Stimulated activated CD4-positive, alpha-beta T cell treated with anti-CD3 and anti-CD28 coated beads, Interleukin-4, amount 100 ng/mL, for 1 hour (primary cell): ENCODE data around the gene KMT5C.

ENCODE experiments used
- DNase-seq: peaks from one replicate; pipeline ENCODE4 v3.0.0-alpha.2; 2020

The KMT5C gene

DNA sequence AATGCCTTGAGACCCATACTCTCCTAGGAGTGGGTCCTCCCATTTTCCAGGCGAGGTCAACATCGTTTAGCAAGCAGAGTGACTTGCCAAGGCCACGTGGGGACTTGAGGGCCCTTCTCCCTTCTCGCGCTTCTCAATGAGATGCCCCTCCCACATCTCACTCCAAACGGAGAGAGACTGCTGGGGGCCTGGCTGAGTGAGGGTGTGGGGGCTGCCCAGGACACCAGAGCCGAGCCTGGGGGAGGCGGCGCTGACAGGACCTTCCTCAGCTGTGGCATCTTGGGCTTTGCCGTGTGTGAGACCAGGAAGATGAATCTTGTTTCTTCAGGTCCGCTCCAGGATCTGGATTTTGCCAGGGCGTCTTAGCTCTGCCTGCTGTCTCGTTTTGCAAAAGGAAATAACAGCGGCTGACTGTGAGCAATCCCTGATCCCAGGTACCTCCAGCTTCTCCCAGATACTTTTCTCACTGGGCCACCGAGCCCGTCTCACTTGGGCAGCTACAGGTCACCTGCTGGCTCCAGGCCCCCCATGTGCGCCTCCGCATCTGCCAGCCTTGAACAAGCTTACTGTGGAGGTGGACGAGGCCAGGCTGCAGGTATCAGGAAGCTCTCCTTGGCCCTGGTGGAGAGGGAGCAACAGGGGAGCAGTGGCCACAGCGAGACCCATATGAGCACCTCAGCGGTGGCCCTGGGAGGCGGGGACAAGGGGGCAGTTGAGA is 8.8 kb downstream of the KMT5C start:
- no peak for DNase-seq

DNA sequence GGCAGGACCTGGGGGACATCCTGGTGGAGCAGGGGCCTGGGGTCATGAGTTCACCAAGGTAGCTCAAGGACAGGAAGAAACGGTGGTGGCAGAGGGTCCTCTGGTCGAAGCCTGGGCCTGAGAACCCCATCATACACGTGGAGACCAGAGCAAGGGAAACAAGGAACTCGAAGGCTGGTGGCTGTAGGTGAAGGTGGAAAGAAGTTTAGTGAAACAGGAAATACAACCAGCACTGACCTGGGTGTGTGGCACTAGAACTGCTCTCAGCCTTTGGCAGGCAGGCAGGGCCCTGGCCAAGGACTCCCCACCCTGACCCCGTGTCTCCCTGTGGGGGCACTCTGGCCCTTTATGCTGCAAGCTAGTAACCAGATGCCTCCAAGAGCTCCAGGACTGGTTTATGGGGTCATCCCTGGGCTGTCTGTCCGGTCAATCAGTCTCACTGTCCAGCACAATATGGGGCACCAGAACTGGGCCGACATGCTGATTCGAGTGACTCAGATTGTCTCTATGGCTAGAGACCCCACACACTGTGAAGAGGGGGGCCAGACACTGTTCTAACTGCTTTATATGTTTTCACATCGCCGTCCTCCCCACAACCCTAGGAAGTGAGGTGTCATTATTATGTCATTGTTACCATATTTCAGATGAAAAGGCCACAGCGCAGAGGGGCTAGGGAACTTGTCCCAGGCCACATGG is 11.1 kb downstream of the KMT5C start:
- DNase-seq = no peak

DNA sequence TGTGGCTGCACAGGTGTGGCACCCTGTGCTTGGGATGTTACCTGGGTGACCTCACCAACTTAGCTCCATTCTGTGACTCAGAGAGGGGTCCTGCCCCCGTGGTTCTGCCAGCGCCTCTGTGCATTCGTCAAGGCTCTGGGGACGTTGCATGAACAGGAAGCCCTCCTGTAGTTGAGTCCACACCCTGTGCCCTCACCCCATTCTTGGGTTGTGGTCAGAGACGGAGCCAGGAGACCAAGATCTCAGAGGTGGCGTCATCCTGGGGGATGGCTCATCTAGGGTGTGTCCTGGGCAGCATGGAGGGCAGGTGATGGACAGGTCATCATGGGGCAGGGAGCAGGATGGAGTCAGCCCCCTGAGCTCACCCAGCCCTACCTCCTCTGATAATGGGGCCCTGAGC is 12.4 kb downstream of the KMT5C start:
- no peak for DNase-seq

DNA sequence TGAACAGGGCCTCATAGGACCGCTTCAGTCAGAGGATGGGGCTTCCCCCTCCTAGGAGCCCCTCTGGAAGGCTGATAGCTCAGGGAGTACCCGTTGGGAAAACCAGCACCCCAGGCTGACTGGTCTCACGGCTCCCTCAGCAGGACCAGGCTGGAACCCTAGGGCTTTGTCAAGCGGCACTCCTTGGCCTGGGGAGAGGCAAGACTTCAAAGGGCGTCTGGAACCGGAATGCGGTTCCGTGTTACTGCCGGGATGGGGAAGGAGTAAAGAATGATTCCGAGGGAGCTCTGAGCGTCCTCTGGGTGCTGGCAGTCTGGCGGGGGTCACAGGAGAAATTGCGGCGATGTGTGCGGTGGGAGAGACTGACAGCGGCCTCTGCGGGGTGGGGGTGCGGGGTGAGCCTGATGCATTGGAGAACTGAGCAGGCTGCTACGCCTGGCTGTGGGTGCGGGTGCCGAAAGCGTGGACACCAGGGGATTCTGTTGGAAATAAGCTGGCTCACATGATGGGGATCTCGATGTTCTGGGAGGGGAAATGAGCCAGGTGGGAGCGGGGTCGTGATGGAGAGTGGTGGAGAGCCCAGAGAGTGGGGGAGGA is 13.0 kb downstream of the KMT5C start:
- no peak for DNase-seq

DNA sequence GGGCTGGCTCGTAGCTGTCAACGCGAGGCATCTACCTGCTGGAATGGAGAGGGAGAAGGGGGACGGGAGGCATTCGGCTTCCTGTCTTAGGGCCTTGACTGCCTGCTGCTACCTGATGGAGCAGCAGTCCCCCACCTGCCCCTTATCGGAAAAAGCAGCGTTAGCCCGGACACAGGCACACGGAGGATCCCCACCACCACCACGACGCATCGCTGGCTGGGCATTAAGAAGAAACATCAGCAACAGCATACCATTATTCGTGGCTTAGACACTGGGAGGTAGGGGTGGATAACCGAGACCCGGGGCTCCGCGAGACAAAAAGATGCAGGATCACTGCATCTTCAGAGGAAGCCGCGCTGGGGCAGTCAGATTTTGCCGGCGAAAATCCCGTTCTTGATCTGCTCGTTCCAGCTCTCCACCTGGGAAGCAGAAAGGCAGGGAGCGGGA is 13.7 kb downstream of the KMT5C start:
- DNase-seq = no peak

DNA sequence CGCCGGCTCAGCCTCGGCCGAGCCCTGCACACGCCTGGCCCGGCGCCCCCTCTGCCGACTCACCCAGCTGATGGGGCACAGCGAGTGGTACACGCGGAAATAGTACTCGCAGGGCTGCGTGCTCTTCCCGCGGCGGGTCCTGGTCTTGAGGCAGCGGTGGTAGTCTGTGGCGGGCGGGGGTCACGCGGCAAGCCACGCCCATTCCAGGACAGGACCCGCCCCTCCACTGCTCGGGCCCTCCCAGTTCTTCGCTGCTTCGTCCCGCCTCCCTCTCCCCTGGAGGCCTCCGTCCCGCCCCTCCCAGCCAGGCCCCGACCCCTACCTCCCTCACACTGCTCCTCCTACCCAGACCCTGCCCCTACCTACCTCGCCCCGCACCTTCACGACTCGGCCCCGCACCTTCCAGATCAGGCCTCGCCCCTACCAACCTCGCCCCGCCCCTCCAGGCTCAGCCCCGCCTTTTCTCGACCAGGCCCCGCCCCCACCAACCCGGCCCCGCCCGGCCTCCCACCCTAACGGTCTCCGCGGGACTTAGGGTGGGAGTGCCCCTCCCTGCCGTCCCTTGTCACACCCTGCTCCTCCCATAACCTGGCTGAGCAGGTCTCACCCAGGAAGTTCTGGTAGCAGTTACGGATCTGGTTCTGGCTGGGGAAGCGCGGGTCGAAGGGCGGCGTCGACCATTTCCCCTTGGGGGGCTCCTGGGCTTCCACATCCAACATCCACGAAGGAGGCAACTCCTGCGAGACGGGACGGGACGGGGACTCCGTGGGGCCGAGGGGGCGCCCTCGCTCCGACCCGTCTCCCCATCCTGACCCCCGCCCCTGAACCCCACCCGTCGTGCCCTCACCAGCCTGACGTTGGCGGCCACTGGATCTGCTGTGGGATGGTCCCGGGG is 14.4 kb downstream of the KMT5C start:
- peak; percentile 65 for DNase-seq

DNA sequence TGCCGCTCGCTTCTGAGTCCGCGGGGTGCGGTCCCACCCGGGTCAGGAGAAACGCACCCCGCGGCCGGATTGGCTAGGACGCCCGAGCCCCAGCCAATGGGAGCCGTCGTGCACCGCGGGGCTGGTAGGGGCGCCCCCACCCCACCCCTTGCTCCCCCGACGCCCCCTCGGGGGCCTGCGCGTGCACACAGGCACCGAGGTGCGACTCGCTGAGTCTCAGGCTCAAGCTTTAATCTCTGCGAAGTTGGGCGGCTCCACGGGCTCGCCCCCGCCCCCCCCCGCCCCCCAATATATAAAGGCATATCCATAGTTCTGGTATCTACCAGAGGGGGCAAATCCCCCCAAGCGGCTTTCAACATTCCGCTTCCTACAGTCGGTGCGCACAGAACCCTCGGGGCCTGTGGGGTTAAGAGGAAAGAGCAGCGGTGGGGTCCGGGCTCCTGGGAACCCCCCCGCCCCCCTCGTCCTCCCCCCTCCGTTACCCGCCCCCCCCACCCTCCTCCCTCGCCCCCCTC is 15.1 kb downstream of the KMT5C start, which contains the start of gene COX6B2:
TSS of gene COX6B2 (minus strand) at position 22 of the 515 bp plus-strand sequence. CDS start 198 bp downstream, outside the sequence.
- no peak for DNase-seq

DNA sequence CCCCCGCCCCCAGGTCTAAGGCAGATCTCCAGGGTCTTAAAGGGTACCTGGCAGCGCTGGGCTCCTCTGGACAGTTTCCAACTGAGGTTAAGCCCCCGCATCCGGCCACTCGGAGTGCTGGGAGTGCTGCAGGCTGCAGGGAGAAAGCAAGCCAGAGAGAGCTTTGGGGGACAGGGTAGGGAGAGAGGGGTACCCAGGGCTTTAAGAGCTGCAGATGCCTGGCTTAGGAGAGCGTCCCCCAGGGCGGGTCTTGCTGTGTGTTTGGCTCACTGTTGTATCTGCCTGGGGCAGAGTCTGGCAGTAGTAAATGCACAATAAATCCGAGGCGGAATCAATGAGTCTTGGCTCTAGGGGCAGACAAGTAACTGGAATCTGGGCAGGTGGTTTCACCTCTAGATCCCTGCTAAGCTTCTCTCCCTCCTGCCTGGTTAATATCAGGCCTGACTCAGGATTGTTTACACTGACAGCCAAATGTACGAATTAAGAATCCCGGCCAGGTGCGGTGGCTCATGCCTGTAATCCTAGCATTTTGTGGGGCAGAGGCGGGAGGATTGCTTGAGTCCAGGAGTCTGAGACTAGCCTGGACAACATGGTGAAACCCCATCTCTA is 15.6 kb downstream of the KMT5C start:
- no peak for DNase-seq

DNA sequence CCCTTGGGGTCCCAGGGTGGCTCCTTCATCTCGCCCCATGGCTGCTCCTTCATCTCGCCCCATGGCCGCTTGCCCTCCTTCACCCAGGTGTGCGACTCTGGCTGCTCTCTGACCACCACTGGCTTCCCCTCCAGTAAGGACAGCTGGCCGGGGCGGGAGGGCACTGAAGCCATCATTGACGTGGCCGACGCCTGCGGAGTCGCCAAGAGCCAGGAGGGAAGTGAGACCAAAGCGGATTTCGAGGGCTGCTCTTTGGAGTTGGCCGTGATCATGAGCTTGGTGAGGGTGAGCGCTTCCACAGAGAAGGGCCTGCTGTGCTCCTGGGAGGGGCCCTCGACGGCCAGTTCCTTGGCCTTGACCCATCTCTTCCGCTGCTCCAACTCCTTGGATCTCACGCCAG is 18.8 kb downstream of the KMT5C start:
- DNase-seq = no peak

DNA sequence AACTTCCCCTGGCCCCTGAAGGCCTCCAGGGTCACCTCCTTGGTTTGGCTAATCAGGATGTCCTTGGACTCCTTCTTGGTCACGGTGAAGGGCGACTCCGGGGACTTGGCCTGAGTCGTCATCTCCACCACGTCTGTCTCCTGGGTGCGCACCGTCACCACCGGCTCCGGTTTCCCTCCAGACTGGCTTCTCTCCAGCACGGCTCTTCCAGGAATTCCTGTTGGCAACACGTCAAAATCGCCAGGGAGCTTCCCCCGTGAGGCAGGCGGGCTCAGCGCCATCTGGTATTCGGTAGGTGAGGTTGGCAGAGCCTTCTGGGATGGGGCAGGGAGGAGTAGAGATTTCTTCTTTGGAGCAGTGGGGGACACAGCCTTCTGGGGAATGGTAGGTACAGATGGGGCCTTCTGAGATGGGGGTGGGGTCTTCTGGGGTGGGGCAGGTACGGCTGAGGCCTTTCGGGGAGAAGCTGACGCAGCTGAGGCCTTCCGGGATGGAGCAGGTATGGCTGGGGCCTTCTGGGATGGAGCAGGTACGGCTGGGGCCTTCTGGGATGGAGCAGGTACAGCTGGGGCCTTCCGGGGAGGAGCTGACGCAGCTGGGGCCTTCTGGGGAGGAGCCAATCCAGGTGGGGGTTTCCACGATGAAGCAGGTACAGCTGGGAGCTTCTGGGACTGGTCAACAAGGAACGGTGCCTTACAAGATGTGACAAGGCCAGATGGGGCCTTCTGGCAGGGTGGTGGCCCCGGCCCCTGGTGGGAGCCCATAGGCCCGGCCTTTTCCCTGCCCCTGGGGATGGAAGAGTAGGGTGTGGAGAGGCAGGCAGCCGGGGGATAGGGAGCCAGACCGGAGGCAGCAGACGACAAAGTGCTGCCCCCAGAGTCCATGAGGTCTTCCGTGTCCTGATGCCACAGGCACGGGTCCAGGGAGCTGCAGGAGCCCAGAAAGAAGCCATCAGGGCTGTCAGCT is 19.6 kb downstream of the KMT5C start:
- DNase-seq = no peak

DNA sequence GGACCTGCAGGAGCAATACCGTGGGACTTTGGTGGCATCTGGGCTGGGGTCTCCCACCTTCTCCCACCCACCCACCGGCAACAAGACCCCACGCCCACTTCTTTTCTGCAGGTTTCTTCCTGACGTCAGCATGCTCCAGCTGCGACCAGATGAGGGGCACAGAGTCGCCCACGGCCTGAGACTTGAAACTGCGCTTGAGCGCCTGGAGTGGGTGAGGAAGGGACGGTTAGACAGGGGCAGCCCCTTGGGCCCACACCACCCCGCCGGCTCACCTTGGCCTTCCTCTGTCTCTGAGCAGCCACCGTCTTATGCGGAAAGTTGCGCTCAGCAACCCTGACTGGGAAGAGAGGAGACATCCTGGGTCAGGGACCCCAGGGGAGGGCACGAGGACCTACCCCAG is 21.2 kb downstream of the KMT5C start:
- no peak for DNase-seq

DNA sequence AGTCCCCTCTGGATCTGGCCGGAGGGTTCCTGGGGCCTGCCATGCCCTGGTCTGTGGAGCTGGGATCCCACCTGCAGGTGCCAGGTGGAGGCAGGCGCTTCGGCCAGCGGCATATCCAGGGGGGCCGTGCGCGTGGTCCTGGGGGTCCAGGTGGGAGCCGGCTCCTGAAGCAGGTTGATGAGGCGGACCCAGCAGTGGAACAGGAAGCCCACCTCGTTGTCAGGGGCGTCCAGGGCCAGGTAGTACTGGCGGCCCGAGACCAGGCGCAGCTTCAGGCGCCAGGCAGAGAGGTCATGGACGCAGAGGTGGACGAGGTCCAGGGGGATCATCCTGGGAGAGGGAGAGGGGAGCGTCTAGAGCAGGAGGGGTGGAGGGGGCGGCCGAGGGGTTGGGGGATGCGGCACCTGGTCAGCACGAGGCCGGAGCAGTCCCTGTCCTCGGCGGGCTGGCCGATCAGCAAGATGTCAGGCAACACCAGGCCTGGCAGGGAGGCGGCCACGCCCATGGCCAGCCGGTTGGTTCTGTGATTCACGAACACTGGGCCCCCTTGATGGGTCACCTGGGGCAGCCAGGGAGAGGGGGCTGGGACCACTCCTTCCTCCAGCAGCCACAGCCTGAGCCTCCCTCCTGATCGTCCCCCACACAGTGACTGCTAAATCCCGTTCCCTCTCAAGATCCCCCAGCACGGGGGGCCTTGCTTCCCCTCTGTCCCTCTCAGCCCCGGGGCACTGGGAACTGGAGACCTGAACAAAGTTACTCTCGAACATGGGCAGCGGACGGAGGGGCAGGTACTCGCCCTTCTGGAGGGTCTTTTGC is 22.7 kb downstream of the KMT5C start:
- no peak for DNase-seq

DNA sequence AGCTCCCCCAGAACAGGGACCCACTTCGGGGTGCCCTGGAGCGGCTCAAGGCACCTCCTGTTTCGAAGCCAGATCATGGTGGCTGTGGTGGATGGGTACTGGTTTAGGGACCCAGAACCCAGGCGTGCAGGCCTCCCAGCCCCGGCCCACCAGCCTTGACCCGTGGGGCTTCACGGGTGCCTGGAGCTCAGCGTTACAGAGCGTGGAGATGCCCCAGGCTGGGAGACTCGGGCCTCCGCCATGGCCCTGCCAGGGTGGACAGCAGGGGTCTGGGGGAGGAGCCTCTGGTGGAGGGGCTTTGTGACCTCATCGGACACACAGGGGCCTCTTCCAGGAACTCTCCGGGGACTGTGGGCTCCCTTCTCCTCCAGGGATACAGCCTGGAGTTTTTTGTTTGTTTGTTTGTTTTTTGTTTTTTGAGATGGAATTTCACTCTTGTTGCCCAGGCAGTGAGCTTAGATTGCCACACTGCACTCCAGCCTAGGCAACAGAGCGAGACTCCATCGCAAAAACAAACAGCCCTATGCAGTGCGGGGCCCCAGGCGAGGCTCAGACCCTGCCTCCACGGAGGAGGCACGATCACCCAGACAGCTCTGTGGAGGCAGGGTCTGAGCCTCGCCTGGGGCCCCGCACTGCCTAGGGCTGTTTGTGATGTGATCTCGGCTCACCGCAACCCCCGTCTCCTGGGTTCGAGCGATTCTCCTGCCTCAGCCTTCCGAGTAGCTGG is 23.5 kb downstream of the KMT5C start, which contains the start of gene GARIN5B:
TSS of gene GARIN5B (minus strand) at position 271 of the 727 bp plus-strand sequence. CDS start at position 77, 194 bp downstream.
- no peak for DNase-seq

DNA sequence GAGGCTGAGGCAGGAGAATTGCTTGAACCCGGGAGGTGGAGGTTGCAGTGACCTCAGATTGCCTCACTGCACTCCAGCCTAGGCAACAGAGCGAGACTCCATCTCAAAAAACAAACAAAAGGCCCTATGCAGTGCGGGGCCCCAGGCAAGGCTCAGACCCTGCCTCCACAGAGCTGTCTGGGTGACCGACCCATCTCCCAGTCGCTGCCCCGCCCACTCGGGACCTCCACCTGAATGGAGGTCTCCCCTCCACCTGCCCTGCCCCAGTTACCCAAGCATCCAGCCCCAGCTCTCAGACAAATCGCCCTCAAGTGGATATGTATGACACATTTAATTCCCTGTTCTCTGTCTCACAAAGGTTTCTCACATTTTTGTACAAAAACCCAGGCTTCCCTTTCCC is 25.6 kb downstream of the KMT5C start:
- DNase-seq = no peak

DNA sequence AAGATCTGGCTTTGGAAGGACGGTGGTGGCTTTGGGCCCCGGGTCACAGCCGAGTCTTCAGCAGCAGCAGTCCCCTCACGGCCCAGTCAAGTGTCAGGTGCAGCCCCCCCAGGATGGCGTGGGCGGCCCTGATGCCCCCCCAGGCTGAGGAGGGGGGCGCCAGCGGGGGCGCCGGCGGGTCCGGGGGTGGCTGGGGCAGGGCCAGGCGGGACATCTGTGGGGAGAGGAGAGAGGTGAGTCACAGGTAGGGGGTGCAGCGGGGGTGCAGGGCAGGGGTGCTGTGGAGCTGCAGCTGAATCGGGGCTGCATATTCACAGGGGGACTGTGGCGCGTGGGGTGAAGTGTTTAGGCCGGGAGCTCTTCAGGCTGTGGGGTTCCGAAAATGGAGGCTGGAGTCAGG is 26.3 kb downstream of the KMT5C start:
- no peak for DNase-seq

DNA sequence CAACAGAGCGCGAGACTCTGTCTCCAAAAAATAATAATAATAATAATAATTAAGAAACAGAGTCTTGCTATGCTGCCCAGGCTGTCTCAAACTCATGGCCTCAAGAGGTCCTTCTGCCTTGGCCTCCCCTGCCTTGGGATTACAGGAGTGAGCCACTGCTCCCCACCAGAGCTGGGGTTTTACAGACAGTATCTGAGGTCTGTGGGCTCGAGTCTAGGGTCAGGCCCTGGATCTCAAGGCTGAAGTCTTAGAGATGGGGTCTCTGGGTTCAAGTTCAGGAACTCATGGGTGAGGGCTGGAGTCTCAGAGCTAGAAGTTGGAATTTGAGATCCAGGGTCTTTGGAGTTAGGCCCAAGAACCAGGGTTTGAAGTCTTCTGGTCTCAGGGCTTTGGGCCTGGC is 27.1 kb downstream of the KMT5C start:
- DNase-seq = no peak

DNA sequence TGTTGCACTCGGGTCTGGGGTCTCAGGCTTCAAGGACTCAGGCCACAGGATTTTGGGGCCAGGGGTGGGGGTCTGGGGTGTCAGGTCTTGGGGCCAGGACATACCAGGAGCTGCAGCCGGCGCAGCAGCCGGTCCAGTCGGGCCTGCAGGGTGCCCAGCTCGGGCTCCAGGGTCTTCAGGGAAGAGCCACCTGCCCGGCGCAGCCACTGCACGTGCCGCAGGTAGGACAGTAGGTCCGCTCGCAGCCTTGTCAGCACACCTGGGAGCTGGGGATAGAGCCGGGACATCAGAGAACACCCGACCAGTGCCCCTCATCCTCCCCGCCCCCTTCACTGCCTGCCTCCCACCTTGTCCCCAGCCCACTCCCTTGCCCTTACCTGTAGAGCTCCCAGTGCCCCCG is 28.4 kb downstream of the KMT5C start:
- DNase-seq = no peak

DNA sequence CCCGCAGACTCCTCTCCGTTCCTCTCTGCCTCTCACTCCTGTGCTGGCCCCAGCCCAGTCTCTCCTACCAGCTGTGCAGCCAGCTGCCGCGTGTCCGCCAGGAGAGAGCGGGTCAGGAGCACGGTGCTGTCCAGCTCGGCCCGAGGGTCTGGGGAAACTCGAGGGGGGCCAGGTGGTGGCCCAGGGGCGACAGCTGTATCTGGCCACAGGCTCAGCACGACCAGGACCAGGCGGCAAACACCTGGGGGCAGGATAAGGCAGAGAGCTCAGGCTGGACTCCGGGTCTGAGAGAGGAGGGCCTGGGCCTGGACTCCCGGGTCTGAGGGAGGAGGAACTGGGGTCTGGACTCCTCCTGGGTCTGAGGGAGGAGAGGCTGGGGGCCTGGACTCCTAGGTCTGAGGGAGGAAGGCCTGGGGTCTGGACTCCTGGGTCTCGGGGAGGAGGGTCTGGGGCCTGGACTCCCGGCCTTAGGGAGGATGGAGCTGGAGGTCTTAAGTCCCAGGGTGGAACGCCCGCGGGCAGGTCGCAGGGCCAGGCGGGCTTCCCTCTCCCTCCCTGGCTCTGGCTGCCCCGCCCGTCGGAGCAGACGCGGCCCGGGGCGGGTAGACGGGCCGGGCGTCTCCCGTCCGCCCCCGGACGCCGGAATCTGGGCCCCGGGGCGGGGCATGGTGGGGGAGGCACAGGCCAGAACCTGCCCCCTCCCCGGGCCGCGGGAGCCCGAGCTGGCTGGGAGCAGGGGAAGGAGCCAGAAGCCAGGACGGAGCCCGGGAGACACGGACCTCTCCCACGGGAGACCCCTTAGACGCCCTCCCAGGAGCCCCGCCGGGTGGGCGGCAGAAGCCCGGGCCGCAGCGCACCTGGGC is 29.3 kb downstream of the KMT5C start:
- peak; percentile 27 for DNase-seq
